GM18907 (cell line): Measurements from ENCODE around the gene PYCR2.
A peak's percentile ranks its signal among the peaks of the same experiment; 100 is the strongest.
"Not testable (repeated sequence)": the region's sequence is repeated elsewhere in the genome, so short reads cannot be mapped to it uniquely, and the experiment has no call there.

Source experiments
- ATAC-seq: cut with Tn5 transposase; IDR thresholded peaks from one replicate; pipeline ENCODE4 v1.9.1; 2021; ENCODE audit warnings: mild to moderate bottlenecking, moderate library complexity; ENCODE audit not compliant: unreplicated experiment

The PYCR2 gene

DNA sequence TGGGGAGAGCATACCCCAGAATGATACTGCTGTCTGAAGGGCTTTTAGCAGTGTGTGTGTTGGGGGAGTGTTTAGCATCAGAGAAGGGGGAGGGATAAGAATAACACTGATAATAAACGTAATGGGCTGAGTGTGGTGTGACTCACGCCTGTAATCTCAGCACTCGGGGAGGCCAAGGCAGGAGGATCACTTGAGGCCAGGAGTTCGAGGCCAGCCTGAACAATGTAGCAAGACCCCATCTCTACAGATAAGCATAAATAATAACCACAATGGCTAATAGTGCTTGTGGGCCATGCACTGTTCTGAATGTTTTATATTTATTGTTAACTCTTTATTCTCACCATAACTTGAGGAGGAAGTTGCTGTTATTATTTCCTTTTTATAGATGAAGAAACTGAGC, 19.5 kb upstream of the PYCR2 start:
- ATAC-seq: no peak

- peak; percentile 79 for ATAC-seq
Observed at GRCh38 chr1:225942574-225942973, 18.5 kb upstream of the PYCR2 start.

DNA sequence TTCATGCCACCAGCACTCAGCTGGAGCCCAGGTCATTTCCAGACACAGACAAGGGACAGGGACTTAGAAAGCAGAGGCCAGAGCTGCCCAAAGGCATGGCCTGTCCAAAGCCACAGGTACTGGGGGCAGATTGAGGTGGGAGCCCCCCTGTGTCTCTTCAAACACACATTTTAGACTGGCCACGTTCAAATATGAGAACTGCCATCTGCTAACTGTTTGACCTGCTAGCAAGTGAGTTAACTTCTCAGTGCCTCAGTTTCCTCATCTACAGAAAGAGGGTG, 17.8 kb upstream of the PYCR2 start:
- no peak for ATAC-seq

- no peak for ATAC-seq
Observed at GRCh38 chr1:225941187-225941941, 17.3 kb upstream of the PYCR2 start, which contains the start of gene LEFTY2. Gene LEFTY2, minus strand, starts transcription at chr1:225941220. Its CDS starts 80 bp downstream, at chr1:225941140.

DNA sequence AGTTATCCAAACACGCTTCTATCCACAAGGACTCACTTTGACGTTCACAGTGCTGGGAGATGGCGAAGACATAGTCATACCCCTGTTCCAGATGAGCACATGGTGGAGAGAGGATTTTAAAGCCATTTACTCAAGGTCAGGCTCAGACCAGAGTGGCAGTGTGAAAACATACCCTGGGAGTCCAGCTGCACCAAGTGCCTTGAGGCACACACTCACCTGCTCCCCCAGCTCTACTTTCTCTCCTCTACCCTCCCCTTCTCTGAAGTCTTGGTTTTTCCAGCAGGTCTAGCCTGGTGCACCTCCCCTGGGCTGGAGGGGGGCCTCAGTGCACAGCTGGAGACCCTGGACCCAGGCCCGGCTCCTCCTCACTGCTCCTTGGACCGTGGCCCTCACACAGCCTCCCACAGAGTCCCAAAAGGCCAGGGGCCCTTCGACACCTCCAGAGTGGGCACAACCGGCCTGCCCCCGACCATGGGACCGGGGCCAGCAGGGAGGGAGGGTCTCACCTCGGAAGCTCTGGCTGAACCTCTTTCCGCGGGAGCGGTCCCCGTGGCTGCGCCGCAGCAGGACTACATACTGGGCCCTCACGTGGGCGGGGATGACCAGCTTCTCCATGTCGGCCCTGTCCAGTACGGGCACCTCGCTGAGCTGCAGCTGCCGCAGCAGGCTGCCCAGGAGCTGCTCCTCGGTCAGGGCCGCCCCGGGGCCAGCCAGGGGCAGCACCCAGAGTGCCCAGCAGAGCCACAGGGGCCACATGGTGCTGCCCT, 16.5 kb upstream of the PYCR2 start:
- no peak for ATAC-seq

- ATAC-seq: not testable (repeated sequence)
Observed at GRCh38 chr1:225939939-225940310, 15.9 kb upstream of the PYCR2 start.

- not testable (repeated sequence) for ATAC-seq
Observed at GRCh38 chr1:225939097-225939938, 15.3 kb upstream of the PYCR2 start.

GRCh38 chr1:225937048-225937968, 13.3 kb upstream of the PYCR2 start:
- ATAC-seq: no peak

DNA sequence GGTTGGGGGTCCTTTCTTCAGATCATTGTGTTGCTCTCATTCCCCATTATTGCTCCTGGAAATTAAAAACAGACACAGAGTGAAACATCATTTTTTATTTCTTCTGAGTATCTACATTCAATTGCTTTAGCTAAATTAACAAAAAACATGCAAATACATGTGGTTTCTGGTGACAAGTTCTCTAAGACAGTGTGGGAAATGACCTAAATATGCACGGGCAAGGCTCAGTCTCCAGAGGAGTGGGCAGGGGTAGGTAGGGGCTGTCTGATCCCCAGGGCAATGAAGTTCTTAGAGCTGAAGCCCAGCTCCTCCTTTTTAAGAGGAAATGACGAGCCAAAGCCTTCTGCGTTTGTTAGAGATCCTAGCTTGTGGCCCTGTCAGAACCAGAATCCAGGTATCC, 12.5 kb upstream of the PYCR2 start:
- ATAC-seq: no peak

DNA sequence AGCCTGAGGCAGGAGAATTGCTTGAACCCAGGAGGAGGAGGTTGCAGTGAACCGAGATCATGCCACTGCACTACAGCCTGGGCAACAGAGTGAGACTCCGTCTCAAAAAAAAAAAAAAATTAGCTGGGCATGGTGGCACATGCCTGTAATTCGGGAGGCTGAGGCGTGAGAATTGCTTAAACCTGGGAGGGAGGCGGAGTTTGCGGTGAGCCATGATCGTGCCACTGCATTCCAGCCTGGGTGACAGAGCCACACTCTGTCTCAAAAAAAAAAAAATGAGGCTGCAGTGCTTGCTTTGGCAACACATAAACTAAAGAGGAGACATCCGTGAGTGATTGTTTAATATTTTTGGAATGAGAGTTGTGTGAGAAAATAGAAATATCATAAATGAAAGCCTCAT, 12.0 kb upstream of the PYCR2 start:
- ATAC-seq: not testable (repeated sequence)

GRCh38 chr1:225934711-225935110, 10.7 kb upstream of the PYCR2 start:
- no peak for ATAC-seq

DNA sequence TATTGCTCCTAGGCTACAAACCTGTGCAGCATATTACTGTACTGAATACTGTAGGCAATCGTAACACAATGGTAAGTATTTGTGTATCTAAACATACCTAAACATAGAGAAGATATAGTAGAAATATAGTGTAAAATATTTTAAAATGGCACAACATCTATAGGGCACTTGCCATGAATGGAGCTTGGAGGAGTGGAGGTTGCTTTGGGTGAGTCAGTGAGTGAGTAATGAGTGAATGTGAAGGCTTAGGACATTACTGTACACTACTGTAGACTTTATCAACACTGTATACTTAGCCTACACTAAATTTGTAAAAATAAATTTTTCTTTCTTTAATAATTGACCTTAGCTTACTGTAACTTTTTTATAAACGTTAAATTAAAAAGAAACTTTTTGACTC, 9.0 kb upstream of the PYCR2 start:
- no peak for ATAC-seq

DNA sequence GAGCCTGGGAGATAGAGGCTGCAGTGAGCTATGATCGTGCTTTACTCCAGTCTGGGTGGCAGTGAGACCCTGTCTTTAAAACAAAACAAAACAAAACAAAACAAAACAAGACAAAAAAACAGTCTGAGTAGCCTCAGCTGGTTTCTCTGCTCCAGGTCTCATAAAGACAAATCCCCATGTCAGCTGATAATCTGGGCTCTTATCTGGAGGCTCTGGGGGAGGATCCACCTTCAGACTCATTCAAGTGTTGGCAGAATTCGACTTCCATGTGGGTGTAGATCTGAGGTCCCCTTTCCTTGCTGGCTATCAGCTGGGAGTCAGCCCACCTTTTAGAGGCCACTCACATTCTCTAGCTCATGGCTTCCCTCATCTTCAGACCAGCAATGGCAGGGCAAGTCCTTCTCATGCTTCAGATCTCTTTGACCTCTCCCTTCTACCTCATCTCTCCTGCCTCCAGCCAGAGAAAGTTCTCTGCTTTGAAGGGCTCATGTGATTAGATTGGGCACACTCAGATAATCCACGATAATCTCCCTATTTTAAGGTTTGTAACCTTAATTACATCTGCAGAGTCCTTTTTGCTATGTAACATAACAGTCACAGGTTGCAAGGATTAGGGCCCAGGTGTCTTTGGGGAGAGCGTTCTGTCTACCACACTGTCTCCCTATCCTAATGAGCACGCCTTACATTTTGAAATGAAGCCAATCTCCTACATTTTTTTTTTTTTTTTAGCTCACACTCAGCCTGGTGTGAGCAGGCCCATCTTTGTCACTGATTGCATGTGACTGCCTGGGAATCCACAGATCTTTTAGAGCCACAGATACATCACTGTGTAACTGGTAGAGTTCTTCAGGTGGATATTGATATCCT, 7.5 kb upstream of the PYCR2 start:
- no peak for ATAC-seq

DNA sequence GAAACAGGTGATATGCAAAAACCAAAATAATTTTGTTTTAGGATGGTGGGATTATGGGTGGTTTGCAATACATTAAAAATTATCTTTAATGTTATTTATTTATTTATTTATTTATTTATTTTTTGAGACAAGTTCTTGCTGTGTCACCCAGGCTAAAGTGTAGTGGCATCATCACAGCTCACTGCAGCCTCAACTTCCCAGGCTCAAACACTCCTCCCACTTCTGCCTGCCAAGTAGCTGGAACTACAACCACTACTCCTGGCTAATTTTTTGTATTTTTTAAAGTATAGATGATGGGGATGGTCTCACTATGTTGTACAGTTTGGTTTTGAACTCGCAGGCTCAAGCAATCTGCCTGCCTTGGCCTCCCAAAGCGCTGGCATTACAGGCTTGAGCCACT, 6.5 kb upstream of the PYCR2 start:
- no peak for ATAC-seq

- ATAC-seq: not testable (repeated sequence)
Observed at GRCh38 chr1:225929462-225929861, 5.4 kb upstream of the PYCR2 start.

GRCh38 chr1:225928186-225929175, 4.4 kb upstream of the PYCR2 start:
- no peak for ATAC-seq

DNA sequence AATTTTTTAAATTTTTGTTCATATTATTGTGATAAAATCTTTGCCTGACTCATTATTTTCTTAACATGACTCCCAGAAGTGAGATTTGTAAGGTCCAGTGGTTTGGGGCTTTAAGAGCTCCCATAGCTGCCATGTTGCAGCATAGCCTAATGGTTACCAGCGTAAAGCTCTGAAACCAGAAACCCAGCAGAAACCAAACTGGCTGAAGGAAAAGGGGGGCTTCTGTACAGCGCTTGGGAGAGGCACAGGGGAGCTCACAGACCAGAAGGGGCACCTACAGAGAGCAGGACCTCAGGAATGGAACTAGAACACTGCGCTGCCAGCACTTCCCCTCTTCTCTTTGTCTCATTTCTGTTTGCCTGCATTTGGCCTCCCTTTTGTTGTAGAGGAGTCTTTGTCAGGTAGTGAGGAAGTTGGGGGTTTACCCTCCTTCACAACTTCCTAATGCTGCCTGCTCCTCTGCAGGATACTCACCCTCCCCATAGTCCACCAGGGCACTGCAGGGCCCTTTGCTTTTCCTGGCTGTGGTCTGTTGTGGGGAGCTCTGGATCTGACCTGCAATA, 2.6 kb upstream of the PYCR2 start:
- no peak for ATAC-seq

DNA sequence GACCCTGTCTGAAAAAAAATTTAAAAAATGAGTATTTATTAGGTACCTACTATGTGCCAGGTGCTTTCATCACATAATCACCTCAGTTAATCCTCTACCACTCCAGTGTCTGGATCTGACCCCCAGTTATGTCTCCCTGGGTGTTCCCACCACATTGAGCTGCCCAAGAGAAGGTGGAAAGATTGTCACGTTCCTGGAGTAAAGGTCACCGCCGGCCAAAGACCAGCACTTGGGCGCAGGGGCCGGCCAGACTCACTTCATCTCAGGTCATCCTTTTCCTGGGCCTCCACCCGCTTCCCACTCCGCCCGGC, 714 bp downstream of the PYCR2 start:
- no peak for ATAC-seq
